H1 (cell line): ENCODE results near the gene PRR33.

Experiments
- ATF3 ChIP-seq: IDR thresholded peaks from 2 replicates; pipeline ENCODE4 v1.6.1; 2011; ENCODE audit warnings: low read depth, mild to moderate bottlenecking, low read length; ENCODE audit not compliant: insufficient read depth
- CBX5 ChIP-seq: fragments of 300-800, 300-1000 bp; sonication (generic); IDR thresholded peaks from 2 replicates; pipeline ENCODE4 v1.7.1; 2016; ENCODE audit warnings: antibody characterized with exemption, low read length, low read depth
- CTCF ChIP-seq, 3 experiments: IDR thresholded peaks; 1 replicate in 2 of 3; 2 replicates in 1 of 3; pipeline versions ENCODE4 v1.5.1 to v1.6.1; 2011; ENCODE audit warnings: low read length in 3 of 3, mild to moderate bottlenecking in 3 of 3, inconsistent platforms in 2 of 3, low read depth in 1 of 3, moderate library complexity in 1 of 3; ENCODE audit not compliant: insufficient read depth in 1 of 3; ENCODE audit errors: control extremely low read depth in 1 of 3
- E2F6 ChIP-seq: IDR thresholded peaks from 2 replicates; pipeline ENCODE4 v1.6.1; 2012; ENCODE audit warnings: inconsistent platforms
- EP300 ChIP-seq, 2 experiments: IDR thresholded peaks; 1 replicate in 1 of 2; 2 replicates in 1 of 2; pipeline ENCODE4 v1.6.1; 2011 to 2012; ENCODE audit warnings: low read depth in 2 of 2, low read length in 2 of 2, mild to moderate bottlenecking in 2 of 2, borderline replicate concordance in 1 of 2, inconsistent platforms in 1 of 2, moderate library complexity in 1 of 2
- EZH2 ChIP-seq: fragments of 200-600 bp; sonication (generic); IDR thresholded peaks from 2 replicates; pipeline ENCODE4 v1.7.1; 2012; ENCODE audit warnings: low read depth, mild to moderate bottlenecking, moderate library complexity, low read length, inconsistent platforms; ENCODE audit not compliant: severe bottlenecking
- POLR2A ChIP-seq, 2 experiments: IDR thresholded peaks; 1 replicate in 1 of 2; 2 replicates in 1 of 2; pipeline ENCODE4 v1.6.1; 2011; ENCODE audit warnings: low read depth in 2 of 2, low read length in 2 of 2, mild to moderate bottlenecking in 2 of 2; ENCODE audit errors: control extremely low read depth in 1 of 2
- POLR2AphosphoS5 ChIP-seq: IDR thresholded peaks from 2 replicates; pipeline ENCODE4 v1.6.1; 2011; ENCODE audit warnings: low read depth, low read length
- SIN3A ChIP-seq, 2 experiments: IDR thresholded peaks in 1 of 2; conservative IDR thresholded peaks in 1 of 2; 2 replicates each; pipeline ENCODE4 v1.6.1; 2011 to 2012; ENCODE audit warnings: low read length in 2 of 2, improper control_type of control experiment in 1 of 2, low read depth in 1 of 2, mild to moderate bottlenecking in 1 of 2
- SP1 ChIP-seq: IDR thresholded peaks from 2 replicates; pipeline ENCODE4 v1.6.1; 2011; ENCODE audit warnings: low read depth, low read length
- TBP ChIP-seq: IDR thresholded peaks from 2 replicates; pipeline ENCODE4 v1.6.1; 2011; ENCODE audit warnings: low read depth, low read length, improper control_type of control experiment
- USF2 ChIP-seq: IDR thresholded peaks from 2 replicates; pipeline ENCODE4 v1.6.1; 2011; ENCODE audit warnings: low read length, improper control_type of control experiment

GRCh38 chr11:1880746-1881441 is 10.8 kb downstream of the PRR33 start:
- TF ChIP-seq USF2 (no peak), ATF3 (no peak), CTCF (IDR thresholded peaks at IDR 0.05; ENCODE audit: control extremely low read depth in 1 of 3, insufficient read depth in 1 of 3, low read depth in 1 of 3, low read length in 3 of 3) (no peak), SP1 (no peak), TBP (no peak), EP300 (IDR thresholded peaks at IDR 0.05; ENCODE audit: borderline replicate concordance in 1 of 2, low read depth in 2 of 2, low read length in 2 of 2) (no peak), E2F6 (no peak), CBX5 (no peak), POLR2AphosphoS5 (no peak), POLR2A (IDR thresholded peaks at IDR 0.05; ENCODE audit: control extremely low read depth in 1 of 2, low read depth in 2 of 2, low read length in 2 of 2) (no peak), SIN3A (conservative IDR thresholded peaks at IDR 0.05 in 1 of 2, IDR thresholded peaks at IDR 0.05 in 1 of 2; ENCODE audit: low read depth in 1 of 2, low read length in 2 of 2) (no peak), EZH2 (no peak)
